LNCAP (cell line): Measurements from ENCODE around the gene PSMD1.

Experiments used
- CTCF ChIP-seq: fragments of 450-650 bp; IDR thresholded peaks from 2 replicates; pipeline ENCODE4 v1.5.1; 2017; ENCODE audit warnings: mild to moderate bottlenecking

PSMD1 gene

GRCh38 chr2:231172025-231172424 is 115.4 kb downstream of the PSMD1 start:
- no peak for TF ChIP-seq CTCF

- no peak for TF ChIP-seq CTCF
These were observed 117.6 kb downstream of the PSMD1 start for GRCh38 chr2:231174211-231174651.

GRCh38 chr2:231176066-231176465 is 119.4 kb downstream of the PSMD1 start:
- TF ChIP-seq CTCF = no peak

- no peak for TF ChIP-seq CTCF
These were observed 120.7 kb downstream of the PSMD1 start for GRCh38 chr2:231177156-231178025.

GRCh38 chr2:231181860-231182512 is 125.3 kb downstream of the PSMD1 start:
- TF ChIP-seq CTCF = no peak

GRCh38 chr2:231182513-231182899 is 125.8 kb downstream of the PSMD1 start:
- TF ChIP-seq CTCF = no peak

- TF ChIP-seq CTCF = no peak
These were observed 127.2 kb downstream of the PSMD1 start for GRCh38 chr2:231183851-231184250.
